Stimulated activated CD8-positive, alpha-beta memory T cell treated with anti-CD3 and anti-CD28 coated beads, Interleukin-12 subunit alpha, Interleukin-12 subunit beta, amount 100 ng/mL, for 24 hours (primary cell): Measurements from ENCODE around the gene APOL2.
"Not testable (repeated sequence)": the region's sequence is repeated elsewhere in the genome, so short reads cannot be mapped to it uniquely, and the experiment has no call there.

Experiments
- DNase-seq: peaks from one replicate; pipeline ENCODE4 v3.0.0-alpha.2; 2020; ENCODE audit errors: extremely low read depth

Gene APOL2

DNA sequence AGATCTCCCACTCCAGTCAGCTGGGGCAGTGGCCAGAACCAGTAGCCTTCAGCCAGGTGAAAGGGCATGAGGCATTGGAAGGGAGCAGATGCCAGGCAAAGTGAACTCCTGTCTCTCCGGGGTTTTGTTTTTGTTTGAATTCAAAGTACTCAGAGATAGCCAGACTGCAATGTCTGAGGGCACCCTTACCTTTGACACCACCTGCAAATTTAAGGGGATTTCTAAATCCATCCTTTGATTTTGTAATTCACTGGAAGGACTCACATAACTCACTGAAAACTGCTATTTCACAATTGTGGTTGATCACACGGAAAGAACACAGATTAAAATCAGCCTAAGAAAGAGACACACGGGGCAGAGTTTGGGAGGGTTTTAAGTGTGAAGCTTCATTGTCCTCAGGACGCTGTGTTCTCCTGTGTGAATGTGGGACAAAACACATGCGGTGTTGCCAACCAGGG is 23.9 kb upstream of the APOL2 start:
- not testable (repeated sequence) for DNase-seq

DNA sequence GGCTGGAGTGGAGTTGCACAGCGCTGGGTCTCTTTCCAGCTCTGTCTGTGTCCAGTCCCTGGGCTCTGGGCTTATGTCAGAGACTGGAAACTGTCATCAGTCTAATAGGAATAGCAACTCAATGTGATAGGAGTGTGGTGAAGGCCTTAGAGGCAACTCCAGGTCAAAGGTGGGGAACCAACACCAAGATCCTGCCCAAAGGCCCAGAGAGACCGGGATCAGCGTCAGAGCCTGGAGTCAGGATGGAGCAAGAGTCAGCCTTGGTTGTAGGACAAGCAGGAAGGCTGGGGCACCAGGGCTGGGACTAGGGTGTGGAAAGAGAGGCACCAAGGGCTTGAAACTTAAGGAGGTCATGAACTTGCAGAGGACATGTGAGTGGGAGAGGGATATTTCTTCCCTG is 23.0 kb upstream of the APOL2 start:
- not testable (repeated sequence) for DNase-seq

DNA sequence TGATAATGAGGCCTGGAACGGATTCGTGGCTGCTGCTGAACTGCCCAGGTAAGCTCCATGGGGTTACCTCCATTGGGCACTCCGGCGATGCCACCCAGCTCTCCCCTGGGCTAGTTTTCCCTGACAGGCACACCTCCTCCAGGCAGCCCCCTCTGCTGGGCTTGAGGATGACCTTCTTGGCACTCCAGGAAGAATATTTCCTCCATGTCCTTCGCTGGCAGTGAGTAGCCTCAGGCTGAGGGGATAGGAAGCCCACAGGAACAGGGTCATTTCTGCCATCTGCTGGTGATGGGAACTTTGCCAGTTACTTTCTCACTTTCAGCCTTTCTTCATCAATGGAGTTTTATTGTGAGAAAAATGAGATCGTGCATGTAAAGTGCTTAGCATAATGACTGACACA is 22.3 kb upstream of the APOL2 start:
- DNase-seq = not testable (repeated sequence)

DNA sequence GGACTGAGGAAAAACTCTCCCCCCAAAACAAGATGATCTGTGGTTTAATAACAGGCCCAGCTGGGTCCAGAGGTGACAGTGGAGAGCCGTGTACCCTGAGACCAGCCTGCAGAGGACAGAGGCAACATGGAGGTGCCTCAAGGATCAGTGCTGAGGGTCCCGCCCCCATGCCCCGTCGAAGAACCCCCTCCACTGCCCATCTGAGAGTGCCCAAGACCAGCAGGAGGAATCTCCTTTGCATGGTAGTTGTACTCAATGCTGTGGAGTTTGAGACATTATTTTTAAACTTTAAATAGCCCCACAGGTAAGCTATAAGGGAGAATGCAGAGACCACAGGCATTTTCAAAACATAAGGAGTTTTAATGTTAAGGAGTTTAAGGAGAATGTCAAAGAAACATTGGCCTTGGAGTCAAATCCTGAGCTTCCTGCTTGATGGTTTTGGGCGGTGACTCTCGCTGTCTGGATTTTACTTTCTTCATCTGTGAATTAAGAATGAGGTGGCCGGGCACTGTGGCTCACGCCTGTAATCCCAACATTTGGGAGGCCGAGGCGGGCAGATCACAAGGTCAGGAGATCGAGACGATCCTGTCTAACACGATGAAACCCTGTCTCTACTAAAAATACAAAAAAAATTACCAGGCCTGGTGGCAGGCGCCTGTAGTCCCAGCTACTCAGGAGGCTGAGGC is 20.4 kb upstream of the APOL2 start:
- DNase-seq = no peak

DNA sequence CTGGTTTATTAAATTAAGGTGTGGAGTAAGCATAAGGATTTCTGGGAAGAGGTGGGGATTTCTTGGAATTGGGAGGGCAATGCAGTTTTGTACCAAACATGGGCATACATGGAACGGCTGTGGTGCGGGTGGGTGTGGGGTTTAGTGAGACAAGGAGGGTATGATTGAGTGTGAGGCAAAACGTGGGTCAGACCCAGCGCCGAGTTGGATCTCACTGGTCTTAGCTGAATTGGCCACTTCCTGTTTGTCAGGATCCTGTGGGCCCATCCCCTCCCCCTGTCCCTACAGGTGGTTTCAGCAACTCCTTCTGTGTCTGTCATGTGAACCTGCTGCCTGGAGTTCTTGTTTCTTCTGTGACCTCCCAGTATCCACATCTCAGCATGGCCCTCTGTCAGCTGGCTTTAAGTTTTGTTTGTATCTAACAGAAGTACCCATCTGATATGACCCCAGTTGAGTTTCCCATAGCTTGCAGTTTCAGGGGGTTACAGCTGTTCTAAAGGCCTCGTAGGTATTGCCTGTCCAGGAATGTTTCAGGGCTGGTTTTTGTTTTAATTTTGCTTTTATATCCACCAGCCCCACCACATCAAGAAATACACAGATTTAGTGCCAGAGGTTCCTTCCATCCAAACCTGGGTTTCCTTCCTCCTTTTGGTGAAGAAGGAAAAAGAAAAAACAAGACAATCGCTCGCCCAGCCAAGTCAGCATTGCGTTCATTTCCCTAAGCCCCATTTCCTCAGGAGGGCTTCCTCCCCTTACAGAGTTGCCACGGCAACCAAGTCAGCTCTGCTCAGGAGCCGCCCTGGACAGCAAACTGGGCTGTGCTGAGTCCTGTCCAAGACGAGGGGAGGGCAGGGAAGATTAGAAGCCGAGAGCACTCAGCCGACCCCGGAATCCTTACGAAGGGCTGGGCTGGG is 19.6 kb upstream of the APOL2 start:
- no peak for DNase-seq

DNA sequence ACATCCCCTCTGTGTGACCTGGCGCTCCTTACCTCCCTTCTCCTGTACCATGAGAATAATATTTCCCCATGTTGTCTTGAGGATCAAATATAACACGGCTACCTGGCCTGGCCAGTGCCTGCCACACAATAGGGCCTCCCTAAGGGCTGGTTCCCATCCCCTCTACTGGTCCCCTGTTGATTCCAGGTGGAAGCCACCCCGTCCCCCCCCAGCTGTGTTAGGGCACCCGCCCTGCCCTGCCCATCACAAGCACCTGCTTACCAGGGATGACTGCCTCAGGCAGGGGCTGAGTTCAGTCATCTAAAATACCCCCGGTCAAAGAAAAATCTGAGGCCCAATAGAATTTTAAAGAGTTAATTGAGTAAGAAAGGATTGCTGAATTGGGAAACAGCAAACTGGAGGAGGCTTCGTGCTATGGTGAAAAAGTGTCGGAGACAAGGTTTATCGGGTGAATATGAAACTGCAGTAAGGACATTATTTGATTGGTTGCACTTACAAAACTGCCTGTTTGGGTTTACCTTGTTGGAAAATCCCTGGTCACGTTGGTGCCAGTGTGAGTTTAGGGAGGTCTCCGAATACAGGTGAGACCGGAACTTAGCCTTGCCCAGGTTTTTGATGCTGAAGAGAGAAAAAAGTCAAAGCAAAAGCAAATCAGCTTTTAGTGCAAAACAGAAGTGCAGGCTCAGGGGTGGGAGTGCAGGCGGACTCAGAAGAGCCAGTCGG is 18.8 kb upstream of the APOL2 start:
- DNase-seq = no peak

DNA sequence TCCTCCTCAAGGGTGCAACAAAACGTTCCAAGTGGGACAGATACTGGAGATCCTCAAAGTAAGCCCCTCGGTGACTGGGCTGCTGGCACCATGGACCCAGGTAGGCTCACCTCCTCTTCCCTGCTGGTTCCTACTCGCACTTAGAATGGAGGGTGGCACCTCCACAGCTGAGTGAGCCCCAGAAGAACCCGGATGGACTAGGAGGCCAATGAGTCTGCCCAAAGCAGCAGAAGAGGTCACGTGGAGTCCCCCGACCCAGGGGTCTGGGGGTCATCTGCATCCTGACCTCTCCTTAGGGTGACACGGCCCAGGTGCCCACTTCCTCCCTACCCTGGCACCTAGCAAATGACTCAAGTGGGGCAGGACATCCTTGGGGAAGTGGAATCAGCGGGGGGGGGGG is 18.0 kb upstream of the APOL2 start:
- DNase-seq = no peak

DNA sequence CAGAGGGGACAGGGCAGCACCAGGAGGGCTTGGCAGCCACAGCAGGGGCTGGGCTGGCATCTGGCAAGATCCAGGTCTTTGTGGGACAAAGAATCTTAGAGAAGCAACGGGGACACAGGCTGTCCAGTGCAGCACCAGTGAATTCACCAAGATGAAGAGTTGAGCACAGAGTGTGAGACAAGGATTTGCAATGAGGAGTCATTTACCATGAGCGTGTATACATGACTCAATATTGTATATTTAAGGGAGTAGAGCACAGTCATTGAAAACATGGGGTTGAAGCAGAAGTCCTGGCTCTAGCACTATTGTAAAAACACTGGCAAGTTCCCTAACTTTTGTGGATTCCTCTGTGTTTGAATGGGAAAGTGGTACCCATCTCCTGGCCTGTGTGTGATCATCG is 17.2 kb upstream of the APOL2 start:
- DNase-seq = no peak

DNA sequence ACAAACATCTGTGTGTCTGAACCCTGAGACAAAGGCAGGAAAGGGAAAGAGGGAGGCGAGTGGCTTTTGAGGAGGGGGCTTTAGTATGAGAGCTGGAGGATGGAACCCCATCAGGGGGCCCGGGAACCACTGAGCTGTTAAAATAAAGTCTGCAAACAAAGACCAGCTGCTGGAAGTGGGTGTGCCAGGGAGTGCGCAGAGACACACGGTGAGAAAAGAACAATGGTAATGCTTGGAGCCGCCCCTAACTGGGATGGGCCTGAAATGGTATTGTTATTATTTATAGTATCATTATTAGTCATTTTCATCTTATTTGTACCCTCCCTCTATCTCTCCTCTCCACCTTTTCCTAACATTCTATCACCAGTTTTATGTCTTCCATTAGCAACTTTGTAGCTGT is 16.2 kb upstream of the APOL2 start:
- not testable (repeated sequence) for DNase-seq

DNA sequence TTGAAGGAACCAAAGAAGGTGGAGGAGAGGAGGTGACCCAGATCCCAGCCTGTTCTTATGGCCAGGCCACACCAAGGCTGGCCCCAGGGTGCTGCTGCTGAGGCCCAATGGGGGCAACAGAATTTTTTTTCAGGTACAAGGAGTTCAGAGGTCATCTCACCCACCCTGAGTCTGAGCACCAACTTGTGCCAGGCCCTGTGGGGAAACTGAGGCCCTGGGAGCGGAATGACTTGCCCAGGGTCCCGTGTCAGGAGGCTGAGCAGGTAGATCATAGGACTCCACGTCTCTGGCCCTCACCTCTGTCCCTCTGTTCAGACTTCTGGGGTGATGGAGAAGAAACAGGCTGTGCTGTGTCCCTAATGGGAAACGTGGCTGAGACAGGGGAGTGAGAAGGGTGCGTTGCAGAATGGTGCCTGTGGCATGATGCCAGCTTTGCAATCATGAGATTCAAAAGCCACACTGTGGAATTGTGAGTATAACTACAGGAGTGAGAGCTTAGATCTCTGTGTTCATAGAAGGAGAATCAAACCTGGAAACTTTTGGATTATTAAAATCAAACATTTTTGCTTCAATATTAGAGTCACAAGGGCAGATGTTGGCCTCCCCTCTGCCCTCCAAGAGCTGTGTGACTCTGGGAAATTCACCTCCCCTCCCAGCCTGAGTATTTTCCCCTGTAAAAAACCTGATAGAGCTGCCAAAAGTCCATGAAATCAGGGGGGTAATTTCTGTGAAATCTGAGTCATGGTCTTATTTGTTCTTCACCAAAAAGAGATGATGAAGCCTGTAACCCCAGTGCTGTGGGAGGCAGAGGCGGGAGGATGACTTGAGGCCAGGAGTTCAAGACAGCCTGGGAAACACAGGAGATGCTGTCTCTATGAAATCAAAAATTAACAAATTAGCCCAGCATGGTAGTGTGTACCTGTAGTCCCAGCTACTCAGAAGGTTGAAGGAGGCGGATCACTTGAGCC is 14.5 kb upstream of the APOL2 start:
- no peak for DNase-seq

DNA sequence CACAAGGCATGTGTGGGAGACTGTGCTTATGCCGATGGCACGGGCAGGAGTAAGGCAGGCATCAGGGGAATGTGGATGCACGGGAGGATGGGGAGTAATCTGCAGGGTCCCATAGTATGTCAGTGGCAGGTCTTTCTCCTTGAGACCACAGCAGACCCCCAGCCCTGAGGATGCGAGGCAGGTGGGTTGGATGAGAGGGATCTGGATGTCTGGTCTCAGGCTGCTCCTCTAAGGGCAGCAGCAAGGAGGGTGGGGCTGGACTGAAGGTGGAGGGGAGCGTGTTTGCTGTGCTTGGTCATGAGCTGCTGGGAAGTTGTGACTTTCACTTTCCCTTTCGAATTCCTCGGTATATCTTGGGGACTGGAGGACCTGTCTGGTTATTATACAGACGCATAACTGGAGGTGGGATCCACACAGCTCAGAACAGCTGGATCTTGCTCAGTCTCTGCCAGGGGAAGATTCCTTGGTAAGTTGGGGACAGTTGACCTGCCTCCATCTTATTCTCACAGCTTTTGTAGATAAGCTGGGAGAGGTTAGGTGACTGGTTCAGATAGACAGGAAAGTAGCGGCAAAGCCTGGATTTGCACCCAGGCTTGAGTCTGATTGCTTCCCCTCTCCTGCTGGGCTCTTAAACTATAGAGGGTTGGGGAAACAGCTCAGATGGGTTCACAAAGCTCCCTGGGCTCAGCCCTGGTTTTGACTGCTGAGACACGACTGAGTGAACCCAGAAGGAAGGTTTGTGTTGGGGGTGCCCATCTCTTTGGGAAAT is 13.6 kb upstream of the APOL2 start, which contains the start of gene APOL1:
TSS of gene APOL1 (plus strand) at position 380 of the 769 bp plus-strand sequence. CDS start 1,823 bp downstream, outside the sequence.
- no peak for DNase-seq

DNA sequence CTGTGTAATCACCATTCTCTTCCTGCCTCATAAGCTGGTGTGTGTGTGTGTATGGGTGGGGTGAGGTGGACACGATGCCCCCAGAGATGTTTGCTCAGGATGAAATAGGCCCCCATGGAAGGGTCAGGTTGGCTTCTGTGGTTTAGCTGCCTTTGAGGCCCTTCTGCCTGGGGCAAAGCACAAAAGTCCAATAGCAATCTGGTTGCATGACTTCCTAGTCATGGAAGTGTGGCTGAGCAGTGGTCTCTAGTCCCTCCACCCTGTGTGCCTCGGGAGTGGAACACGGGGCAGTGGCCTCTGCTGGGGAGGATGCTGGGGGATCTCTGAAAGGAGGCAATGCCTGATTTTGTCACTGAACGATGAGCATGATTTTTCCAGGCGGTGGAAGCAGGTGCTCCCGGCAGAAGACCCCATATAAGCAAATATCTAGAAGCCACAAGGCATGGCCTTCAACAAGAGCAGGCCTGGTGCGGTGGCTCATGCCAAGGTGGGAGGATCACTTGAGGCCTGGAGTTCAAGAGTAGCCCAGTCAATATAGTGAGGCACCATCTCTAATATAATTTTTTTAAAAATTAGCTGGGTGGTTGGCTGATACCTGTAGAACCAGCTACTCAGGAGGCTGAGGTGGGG is 12.8 kb upstream of the APOL2 start:
- DNase-seq = not testable (repeated sequence)

DNA sequence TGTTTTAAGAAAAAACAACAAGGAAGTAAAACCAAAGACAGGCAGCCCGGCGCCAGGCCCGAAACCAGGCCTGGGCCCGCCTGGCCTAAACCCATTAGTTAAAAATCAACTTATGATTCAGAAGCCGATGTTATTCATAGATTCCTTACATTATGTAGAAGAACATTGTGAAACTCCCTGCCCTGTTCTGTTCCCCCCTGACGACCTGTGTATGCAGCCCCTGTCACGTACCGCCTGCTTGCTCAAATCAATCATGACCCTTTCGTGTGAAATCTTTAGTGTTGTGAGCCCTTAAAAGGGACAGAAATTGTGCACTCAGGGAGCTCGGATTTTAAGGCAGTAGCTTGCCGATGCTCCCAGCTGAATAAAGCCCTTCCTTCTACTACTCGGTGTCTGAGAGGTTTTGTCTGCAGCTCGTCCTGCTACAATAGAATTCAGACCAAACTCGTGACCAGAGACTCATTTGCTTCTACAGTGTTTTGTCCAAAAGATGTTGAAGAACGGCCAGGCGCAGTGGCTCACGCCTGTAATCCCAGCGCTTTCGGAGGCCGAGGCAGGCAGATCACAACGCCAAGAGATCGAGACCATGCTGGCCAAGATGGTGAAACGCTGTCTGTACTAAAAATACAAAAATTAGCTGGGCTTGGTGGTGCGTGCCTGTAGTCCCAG is 11.1 kb upstream of the APOL2 start:
- DNase-seq = not testable (repeated sequence)

DNA sequence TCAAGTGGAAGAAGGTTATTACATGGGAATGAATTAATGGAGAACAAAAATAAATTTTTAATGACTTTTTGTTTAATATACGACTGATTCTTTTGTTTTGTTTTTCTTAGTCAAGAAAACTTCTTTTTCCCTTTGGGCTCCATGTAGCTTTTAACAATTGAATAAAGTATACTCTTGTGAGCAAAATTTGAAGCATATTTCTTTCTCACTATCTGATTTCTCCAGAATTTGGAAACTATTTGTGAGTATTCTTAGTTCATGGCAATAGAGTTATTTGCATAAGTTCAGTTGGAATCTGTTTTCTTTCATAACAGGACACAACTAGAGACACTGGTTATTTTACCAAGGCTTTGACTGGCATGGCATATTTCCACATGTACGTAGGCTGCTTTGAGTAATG is 9.8 kb upstream of the APOL2 start:
- DNase-seq = no peak

DNA sequence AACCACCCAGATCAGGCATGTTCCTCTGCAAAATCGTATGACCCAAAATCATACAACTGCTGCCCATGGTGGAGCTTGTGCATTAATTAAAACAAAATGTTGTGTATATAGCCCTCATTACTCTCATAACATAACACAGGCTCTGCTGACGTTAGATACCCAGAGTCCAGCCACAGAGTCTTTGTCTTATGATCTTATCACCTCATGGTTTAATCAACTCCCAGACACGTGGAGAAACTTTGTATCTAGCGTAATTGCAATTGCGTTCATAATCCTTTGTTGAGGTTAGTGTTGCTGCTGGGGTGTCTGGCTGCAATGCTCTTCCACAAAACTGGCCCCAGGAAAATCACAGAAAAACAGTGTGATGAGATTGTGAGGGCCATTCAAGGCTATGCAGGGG is 8.6 kb upstream of the APOL2 start:
- no peak for DNase-seq

DNA sequence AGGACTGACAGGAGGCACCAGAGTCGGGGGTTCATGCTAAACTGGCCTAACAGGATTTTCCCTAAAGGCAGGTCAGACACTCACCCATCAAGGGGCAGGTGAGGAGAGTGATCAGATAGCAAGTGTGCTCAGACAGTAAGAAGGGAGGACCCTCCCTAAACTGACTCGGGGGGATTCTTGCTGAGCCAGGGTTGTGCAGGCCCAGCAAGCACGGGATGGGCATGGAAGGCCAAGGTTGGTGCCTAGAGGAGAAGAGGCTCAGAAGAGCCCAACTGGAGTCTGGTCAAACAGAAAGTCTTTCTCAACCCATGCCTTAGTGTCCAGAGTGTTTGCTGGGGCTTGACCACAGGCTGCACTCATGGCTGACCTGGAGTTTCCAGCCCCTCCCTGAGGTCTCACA is 7.4 kb upstream of the APOL2 start:
- DNase-seq = no peak

DNA sequence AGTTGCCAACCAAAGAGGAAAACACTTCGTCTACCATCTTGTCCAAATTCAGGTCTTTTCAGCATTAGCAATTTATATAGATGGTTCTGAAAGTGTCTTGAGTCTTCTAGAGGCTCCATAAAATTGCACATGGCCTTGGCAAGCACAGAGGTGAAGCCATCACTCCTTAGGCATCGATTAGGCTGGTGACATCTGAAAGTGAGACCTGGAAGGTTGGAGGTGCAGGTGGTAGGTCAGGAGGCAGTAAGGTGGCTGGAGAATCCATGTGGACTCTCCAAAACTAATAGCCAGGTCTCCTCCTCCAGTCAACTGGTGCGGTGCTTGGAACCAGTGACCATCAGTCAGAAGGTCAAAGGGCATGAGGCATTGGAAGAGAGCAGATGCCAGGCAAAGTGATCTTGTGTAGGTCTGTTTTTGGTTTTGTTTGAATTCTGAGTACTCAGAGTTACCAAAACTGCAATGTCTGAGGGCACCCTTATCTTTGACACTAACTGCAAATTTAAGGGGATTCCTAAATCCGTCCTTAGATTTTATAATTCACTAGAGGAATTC is 6.6 kb upstream of the APOL2 start:
- DNase-seq = no peak

DNA sequence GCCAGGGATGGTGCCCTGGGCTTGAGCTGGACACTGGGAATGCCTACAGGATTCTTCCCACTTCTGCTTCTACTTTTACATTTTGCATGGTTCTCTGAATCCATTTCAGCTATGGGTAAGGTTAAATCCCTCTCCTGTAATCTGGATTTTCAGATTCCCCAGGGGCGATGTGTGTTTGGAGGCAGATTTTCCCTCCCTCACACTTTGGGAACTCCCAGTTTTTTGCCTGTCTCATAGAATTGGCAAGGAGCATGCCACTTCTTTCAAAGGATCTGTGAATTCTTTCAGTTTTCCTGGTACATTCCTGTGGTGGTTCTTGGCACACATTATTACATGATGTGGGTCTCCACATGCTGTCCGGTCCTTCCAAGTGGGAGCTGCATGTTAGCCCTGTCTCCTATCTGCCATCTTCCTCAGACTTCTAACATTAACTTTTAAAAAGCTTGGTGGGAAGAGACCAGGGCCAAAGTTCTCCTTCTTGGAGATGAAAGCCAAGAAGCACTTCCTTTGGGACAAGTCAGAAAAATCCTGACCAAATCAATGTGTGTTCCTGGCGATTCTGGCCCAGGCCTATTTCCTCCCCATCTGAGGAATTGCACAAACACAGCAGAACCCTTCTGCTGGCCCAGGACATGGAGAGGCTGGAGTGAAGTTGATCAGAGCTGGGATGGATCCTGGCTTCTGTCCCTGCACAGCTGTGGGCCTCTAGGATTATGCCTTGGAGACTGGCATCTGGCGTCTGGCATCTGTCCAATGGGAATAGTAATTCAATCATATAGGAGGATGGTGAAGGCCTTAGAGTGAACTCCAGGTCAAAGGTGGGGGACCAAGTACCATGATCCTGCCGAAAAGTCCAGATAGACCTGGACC is 5.4 kb upstream of the APOL2 start:
- DNase-seq = no peak
